Measurements from ENCODE around the gene NVL. TPM values are rescaled to one million over a fixed set of nuclear protein-coding genes. Genes with fewer than 3 reads are reported as not detected.

NVL gene
- total RNA-seq, 1 donor from 2014 or later, result 34.6 TPM

DNA sequence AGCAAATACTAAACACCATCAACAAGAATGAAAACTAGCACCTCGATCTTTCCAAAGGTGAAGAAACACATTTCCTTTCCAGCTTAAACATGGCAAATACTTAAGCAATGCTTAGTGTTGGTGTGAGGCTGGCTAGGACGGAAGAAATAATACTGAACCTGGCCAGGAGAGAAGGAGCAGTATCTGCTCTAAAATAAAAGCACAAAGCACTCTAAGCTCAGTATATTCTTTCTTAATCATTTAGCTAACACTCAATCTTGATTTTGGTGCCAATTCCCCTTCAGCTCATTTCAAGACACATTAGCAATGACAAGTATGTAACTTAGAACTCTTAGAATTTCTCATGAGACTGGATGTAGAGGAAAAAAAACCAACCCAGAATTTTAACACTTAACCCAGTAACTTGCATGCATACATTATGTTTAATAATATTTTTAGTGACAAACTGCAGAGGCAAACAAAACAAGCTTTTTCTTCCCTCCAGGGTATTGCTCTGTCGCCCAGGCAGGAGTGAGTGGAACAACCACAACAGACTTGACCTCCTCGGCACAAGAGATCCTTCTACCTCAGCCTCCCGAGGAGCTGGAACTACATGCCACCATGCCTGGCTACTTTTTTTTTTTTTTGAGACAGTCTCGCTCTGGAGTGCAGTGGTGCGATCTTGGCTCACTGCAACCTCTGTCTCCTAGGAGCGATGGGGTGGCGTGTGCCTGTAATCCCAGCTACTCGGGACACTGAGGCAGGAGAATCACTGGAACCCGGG lies 92.7 kb downstream of the NVL start:
- no peaks in the 10 kb centered on the region for H3K27me3 ChIP-seq
- TF ChIP-seq CTCF (IDR thresholded peaks at IDR 0.05) (no peak), POLR2A (IDR thresholded peaks at IDR 0.05) (no peak), POLR2AphosphoS5 (IDR thresholded peaks at IDR 0.05; ENCODE audit: insufficient read depth in 1 of 2, low read depth in 1 of 2) (no peak)
- DNase-seq (ENCODE audit: extremely low spot score in 2 of 2), result no peak
- H3K4me3 ChIP-seq, result no peak overlapping the region
- H3K4me1 ChIP-seq, result no peaks in the 10 kb centered on the region
- intact Hi-C loops (cut with DNase I), result no loop called here
- peaks cover 0 to 16% of the 10 kb centered on the region in 2 donors for H3K36me3 ChIP-seq
- no peak overlapping the region for H3K27ac ChIP-seq
- no peaks in the 10 kb centered on the region for H3K9me3 ChIP-seq

DNA sequence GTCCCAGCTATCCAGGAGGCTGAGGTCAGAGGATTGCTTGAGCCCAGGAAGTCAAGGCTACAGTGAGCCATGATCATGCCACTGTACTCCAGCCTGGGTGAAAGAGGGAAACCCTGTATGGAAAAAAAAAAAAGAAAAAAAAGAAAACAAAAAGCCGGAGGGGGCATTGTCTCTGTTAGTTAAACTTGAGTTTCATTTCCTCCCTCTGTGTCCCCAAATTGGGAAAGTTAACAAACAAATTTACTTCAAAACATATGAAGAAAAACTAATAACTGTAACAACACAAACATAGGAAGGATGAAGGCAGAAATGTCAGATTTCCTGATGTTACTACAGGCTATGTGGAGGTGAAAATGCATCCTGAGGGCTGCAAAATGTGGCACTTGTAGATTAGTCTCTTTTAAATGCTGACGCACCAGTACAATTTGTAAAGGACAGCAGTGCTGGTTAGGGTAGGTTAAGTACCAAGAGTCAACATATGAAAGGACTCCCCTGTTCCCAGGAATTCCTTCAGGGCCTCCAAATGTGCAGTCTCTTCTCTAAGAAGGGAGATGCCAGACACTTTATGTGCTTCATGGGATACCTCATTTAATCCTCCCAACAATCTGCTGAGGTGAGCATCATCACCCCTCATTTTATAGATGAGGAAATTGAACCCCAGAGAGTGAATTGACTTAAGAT lies 94.0 kb downstream of the NVL start:
- intact Hi-C loops (cut with DNase I), result no loop called here
- Histone ChIP-seq H3K36me3 (peaks cover 0 to 30% of the 10 kb centered on the region in 2 donors), H3K4me3 (no peak overlapping the region), H3K27me3 (no peaks in the 10 kb centered on the region), H3K9me3 (no peaks in the 10 kb centered on the region), H3K27ac (no peak overlapping the region), H3K4me1 (no peaks in the 10 kb centered on the region)
- DNase-seq (ENCODE audit: extremely low spot score in 2 of 2), result no peak
- TF ChIP-seq POLR2AphosphoS5 (IDR thresholded peaks at IDR 0.05; ENCODE audit: insufficient read depth in 1 of 2, low read depth in 1 of 2) (no peak), CTCF (IDR thresholded peaks at IDR 0.05) (no peak), POLR2A (IDR thresholded peaks at IDR 0.05) (no peak)

- H3K36me3 ChIP-seq, result peaks cover 0 to 47% of the 10 kb centered on the region in 2 donors
- DNase-seq (ENCODE audit: extremely low spot score in 2 of 2), result no peak
- no peaks in the 10 kb centered on the region for H3K27me3 ChIP-seq
- no peaks in the 10 kb centered on the region for H3K9me3 ChIP-seq
- H3K4me3 ChIP-seq, result no peak overlapping the region
- intact Hi-C loops (cut with DNase I), result no loop called here
- no peak overlapping the region for H3K27ac ChIP-seq
- TF ChIP-seq POLR2A (IDR thresholded peaks at IDR 0.05) (no peak), POLR2AphosphoS5 (IDR thresholded peaks at IDR 0.05; ENCODE audit: insufficient read depth in 1 of 2, low read depth in 1 of 2) (no peak), CTCF (IDR thresholded peaks at IDR 0.05) (no peak)
- H3K4me1 ChIP-seq, result no peaks in the 10 kb centered on the region
These were observed 96.0 kb downstream of the NVL start for GRCh38 chr1:224234017-224234416.

DNA sequence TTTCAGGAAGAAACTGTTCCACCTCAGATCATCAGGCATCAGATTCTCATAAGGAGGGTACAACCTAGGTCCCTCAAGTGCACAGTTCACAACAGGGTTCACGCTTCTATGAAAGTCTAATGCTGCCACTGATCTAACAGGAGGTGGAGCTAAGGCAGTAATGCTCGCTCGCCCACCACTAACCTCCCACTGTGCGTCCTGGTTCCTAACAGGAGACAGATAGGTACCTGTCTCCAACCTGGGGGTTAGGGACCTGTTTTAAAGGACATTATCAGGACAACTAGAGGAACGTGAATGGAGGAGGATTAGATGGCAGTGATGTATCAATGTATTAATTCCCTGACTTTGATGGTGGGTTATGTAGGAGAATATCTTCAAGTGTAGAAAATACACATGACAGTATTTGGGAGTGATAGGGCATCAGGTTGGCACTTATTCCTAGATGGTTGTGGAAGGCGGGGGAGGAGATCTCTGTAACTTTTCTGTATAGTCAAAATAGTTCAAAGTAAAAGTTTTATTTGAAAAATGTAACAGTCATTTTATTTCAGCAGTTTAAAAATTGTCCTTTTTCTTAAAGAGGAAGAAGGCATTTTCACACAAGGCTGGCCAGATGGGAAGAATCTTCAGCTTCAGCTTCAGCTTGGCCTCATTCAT lies 103.0 kb downstream of the NVL start:
- no peaks in the 10 kb centered on the region for H3K9me3 ChIP-seq

More for the DNA sequence above, 103.0 kb downstream of the NVL start:
- Histone ChIP-seq H3K4me3 (no peak overlapping the region), H3K4me1 (peaks cover 11% of the 10 kb centered on the region), H3K27me3 (no peaks in the 10 kb centered on the region), H3K36me3 (peaks cover 0 to 38% of the 10 kb centered on the region in 2 donors), H3K27ac (no peak overlapping the region)
- intact Hi-C loops (cut with DNase I), result no loop called here
- no peak for DNase-seq (ENCODE audit: extremely low spot score in 2 of 2)
- no peak for TF ChIP-seq CTCF (IDR thresholded peaks at IDR 0.05)

Data from vagina (tissue), 2 donors.